Measurements from ENCODE around the gene FOXP1.

Gene FOXP1

DNA sequence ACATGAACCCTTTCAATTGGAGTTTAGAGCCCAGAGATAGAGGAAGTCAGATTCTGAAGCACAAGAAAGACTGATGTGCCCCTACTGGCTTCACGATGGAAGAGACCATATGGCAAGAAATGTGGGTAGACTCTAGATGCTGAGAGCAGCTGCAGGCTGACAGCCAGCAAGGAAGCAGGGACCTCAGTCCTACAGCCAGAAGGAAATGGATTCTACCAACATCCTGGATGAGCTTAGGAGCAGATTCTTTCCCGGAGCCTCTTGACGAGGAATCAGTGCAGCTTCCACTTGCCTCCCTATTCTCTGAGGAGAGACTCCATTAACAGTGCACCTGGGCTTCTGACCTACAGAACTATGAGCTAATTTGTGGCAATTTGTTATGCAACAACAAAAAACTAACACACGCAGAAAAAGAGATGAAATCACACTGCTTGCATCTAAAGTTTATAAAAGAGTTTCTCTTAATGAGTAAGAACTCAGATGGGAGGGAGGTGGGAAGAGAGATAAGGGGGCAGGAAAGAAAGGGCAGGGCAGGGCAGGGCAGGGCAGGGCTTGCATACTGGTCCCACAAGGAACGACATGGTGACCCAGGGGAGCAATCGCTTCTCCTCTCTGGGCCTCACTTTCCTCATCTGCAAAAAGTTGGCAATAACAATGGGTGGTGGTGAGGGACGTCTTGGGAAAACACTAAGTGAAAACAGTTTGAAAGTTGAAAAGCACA, 440.9 kb downstream of the FOXP1 start:
- H3K4me3 ChIP-seq (replicated peaks in 1 of 2; ENCODE audit: low read depth in 2 of 2, low read length in 2 of 2), result no peak overlapping the region
- peak in 1 of 2 donors; percentile 19 for DNase-seq (ENCODE audit: low read depth in 2 of 2)
- TF ChIP-seq, protein P1, sequence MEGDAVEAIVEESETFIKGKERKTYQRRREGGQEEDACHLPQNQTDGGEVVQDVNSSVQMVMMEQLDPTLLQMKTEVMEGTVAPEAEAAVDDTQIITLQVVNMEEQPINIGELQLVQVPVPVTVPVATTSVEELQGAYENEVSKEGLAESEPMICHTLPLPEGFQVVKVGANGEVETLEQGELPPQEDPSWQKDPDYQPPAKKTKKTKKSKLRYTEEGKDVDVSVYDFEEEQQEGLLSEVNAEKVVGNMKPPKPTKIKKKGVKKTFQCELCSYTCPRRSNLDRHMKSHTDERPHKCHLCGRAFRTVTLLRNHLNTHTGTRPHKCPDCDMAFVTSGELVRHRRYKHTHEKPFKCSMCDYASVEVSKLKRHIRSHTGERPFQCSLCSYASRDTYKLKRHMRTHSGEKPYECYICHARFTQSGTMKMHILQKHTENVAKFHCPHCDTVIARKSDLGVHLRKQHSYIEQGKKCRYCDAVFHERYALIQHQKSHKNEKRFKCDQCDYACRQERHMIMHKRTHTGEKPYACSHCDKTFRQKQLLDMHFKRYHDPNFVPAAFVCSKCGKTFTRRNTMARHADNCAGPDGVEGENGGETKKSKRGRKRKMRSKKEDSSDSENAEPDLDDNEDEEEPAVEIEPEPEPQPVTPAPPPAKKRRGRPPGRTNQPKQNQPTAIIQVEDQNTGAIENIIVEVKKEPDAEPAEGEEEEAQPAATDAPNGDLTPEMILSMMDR (IDR thresholded peaks at IDR 0.05; ENCODE audit: low read depth, low read length), result no peak

DNA sequence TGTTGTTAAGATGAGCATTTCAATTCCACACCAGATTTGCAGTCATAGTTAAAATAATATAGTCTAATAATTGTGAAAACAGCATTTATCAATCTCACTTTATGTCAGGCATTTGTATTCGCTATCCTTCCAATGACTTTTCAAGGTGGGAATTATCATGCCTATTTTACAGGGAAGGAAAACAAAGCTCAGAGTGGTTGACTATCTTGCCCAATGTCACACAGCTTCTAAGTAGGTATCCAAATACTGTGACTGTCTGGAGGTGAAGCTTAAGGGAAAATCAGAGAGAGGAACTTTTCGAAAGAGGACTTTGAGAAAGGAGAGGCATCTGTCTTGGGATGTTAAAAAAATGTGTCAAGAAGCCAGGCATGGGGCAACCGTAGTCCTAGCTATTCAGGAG, 443.1 kb downstream of the FOXP1 start:
- H3K4me3 ChIP-seq (replicated peaks in 1 of 2; ENCODE audit: low read depth in 2 of 2, low read length in 2 of 2), result no peak overlapping the region
- DNase-seq (ENCODE audit: low read depth in 2 of 2), result no peak
- TF ChIP-seq, protein P1 (IDR thresholded peaks at IDR 0.05; ENCODE audit: low read depth, low read length), result no peak

DNA sequence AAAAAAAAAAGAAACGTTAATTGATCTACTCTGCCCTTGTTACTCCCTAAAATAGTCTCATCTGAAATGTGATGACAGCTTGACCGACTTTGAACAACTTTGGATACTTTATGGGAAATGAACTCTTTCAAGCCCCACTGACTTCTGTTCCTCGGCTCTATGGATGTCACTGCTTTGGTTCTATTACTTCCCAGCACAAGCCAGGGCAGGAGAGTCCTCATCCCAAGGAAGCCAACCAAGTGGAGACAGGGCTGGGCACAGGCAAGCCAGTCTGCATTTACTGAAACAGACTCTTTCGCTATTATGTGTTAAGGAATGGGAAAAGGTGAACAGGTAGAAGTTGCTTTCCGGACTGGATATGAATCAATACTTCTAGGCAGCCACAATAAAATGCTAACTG, 444.0 kb downstream of the FOXP1 start:
- TF ChIP-seq, protein P1 (IDR thresholded peaks at IDR 0.05; ENCODE audit: low read depth, low read length), result no peak

DNA sequence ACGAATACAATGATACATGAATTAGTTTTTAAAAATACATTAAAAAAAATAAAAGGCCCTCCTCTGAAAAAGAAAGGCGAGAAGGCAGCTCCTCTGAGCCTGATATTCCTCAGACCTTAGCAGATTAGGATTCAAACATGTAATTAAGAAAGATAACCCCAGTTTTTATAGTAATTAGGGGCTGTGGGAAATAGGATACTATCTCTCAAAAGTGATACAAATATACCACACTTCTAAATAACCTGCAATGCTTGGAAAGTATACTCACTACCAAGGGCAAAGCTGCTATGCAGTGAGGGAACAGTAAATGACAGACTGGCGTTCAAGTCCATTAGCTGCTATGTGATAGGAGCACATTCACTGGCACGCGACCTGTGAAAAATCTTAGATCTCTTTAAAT, 445.1 kb downstream of the FOXP1 start:
- TF ChIP-seq, protein P1 (IDR thresholded peaks at IDR 0.05; ENCODE audit: low read depth, low read length), result no peak
- no peak overlapping the region for H3K4me3 ChIP-seq (replicated peaks in 1 of 2; ENCODE audit: low read depth in 2 of 2, low read length in 2 of 2)
- no peak for DNase-seq (ENCODE audit: low read depth in 2 of 2)

More for the DNA sequence above, 444.0 kb downstream of the FOXP1 start:
- H3K4me3 ChIP-seq (replicated peaks in 1 of 2; ENCODE audit: low read depth in 2 of 2, low read length in 2 of 2), result no peak overlapping the region
- no peak for DNase-seq (ENCODE audit: low read depth in 2 of 2)

DNA sequence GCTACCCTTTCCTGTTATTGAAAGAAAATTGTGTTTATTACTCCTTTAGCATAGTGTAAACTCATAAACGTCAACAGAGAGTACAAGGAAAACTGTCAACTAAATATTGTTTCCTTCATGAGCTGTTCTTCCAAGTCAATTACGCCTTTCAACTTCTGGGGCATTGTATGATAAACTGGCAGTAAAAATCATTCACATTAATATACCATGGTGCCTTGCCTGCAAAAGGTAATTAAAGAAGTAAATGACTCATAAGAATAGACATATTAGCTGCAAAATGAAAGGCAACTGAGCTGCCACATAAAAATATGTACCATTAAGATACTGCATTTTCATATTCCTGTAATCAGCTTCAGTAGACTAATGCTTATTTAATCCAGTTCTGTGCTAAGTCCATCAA, 447.3 kb downstream of the FOXP1 start:
- DNase-seq (ENCODE audit: low read depth in 2 of 2), result no peak
- TF ChIP-seq, protein P1 (IDR thresholded peaks at IDR 0.05; ENCODE audit: low read depth, low read length), result no peak

DNA sequence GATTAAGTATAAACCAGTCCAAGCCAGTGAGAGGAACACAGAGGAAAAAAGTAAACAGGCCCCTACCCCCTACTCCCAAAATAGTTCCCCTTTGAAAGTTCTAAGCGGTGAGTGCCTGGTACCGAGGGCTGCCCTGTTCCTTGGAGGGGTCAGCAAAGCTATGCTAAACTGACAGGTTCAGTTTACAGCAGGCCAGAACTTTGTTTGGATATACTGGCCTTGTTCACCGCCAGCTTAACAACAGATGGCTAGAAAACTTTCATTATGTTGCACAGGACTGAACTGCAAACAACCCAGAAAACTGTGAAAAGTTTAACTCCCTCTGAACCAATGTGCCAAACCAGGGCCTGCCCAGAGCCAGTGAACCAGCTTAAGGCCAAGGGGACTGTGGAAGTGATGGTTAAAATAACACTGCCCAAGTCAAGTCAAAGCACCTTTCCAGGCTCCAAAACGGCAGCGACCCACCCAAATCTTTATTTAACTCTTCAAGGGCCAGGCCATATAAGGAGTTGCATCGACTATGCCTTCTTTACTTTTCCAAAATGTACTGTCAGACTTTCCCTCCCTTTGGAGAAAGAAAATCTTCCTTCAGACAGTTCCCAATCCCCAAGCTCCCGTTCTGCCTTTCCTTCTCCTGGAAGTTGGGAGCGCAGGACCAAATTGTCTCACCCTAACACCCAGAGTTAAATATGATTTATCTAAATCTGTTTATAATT, 448.0 kb downstream of the FOXP1 start:
- DNase-seq (ENCODE audit: low read depth in 2 of 2), result peak in 1 of 2 donors; percentile 11
- no peak overlapping the region for H3K4me3 ChIP-seq (replicated peaks in 1 of 2; ENCODE audit: low read depth in 2 of 2, low read length in 2 of 2)
- TF ChIP-seq, protein P1 (IDR thresholded peaks at IDR 0.05; ENCODE audit: low read depth, low read length), result no peak

More for the DNA sequence above, 447.3 kb downstream of the FOXP1 start:
- no peak overlapping the region for H3K4me3 ChIP-seq (replicated peaks in 1 of 2; ENCODE audit: low read depth in 2 of 2, low read length in 2 of 2)

Data from cardiac fibroblast (primary cell).